Measurements from ENCODE around the gene ETV3L.

DNA sequence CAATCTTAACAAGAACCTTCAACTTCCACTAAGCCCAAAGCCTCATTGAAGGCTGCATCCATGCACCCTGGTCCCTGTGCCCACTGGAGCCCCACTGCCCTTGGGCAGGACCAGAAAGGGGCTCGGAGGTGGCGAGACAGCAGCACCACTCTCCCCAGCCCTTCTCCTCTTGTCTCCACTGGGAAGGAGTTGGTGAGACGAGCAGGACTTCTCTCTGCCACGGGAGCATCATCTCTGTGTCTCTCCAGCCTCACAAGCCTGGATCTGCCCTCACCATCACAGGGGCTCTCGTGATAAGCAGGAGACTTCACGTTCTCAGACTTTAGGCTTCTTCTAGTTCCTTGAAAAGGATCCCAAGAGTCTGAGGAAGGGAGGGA, 7.2 kb upstream of the ETV3L start:
- TF ChIP-seq CTCF (IDR thresholded peaks at IDR 0.05; ENCODE audit: control extremely low read depth in 1 of 3, insufficient read depth in 1 of 3, low read depth in 1 of 3, low read length in 3 of 3) (no peak), HDAC2 (IDR thresholded peaks at IDR 0.05; ENCODE audit: borderline replicate concordance in 1 of 2, low read depth in 2 of 2, low read length in 2 of 2) (no peak), EP300 (IDR thresholded peaks at IDR 0.05; ENCODE audit: borderline replicate concordance in 1 of 2, low read depth in 2 of 2, low read length in 2 of 2) (no peak), POLR2A (IDR thresholded peaks at IDR 0.05; ENCODE audit: control extremely low read depth in 1 of 2, low read depth in 2 of 2, low read length in 2 of 2) (no peak), HDAC6 (IDR thresholded peaks at IDR 0.05; ENCODE audit: low read depth, low read length) (no peak), POLR2AphosphoS5 (IDR thresholded peaks at IDR 0.05; ENCODE audit: low read depth, low read length) (no peak), NRF1 (IDR thresholded peaks at IDR 0.05; ENCODE audit: low read depth, low read length) (no peak), EZH2 (IDR thresholded peaks at IDR 0.05; ENCODE audit: low read depth, low read length, severe bottlenecking) (no peak), BCL11A (IDR thresholded peaks at IDR 0.05; ENCODE audit: low read depth in 2 of 2, low read length in 2 of 2) (no peak), PHF8 (conservative IDR thresholded peaks at IDR 0.05; ENCODE audit: low read depth, low read length) (no peak)
